Activated CD4-positive, CD25-positive, alpha-beta regulatory T cell (primary cell): ENCODE measurements around the gene TBC1D9B.
"Not testable (repeated sequence)": the region's sequence is repeated elsewhere in the genome, so short reads cannot be mapped to it uniquely, and the experiment has no call there.

Source experiments
- DNase-seq, 4 experiments: peaks; one replicate each; lab custom pipeline; 2025; lab: John Stamatoyannopoulos, UW

TBC1D9B gene

GRCh38 chr5:179885491-179886090, 22.1 kb downstream of the TBC1D9B start:
- no peak for DNase-seq

DNA sequence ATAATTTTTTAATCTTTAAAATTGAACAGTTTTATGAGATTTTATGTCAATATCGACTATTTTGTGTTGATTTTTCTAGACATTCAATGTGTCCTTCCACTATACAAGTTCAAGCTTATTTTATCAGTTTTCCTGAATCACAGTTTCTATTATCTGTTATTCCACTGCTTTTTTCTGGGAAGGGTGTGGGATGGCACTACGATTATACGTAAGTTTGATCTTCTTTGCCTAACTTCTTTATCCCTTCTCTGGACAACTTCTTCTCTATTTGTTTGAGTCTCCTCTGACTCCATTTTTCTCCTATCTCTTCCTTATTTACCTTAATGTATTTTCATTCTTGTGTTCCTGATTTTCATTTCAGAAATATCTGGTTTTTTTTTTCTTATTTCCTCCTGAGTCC, 24.5 kb downstream of the TBC1D9B start:
- no peak for DNase-seq

DNA sequence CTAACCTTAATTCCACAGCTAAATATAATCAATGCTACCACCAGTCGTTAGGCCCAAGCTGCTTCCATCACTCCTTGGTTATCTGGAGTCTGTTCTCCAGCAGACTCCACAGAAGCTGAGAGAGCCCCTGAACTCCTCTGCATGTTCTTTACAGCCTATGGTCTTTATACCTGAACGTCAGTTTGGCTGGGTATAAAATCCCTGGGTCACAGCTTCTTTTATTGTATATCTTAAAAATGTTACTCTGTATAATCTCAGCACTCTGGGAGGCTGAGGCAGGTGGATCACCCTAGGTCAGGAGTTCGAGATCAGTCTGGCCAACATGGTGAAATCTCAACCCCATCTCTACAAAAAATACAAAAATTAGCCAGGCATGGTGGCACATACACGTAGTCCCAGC, 25.4 kb downstream of the TBC1D9B start:
- DNase-seq: no peak

DNA sequence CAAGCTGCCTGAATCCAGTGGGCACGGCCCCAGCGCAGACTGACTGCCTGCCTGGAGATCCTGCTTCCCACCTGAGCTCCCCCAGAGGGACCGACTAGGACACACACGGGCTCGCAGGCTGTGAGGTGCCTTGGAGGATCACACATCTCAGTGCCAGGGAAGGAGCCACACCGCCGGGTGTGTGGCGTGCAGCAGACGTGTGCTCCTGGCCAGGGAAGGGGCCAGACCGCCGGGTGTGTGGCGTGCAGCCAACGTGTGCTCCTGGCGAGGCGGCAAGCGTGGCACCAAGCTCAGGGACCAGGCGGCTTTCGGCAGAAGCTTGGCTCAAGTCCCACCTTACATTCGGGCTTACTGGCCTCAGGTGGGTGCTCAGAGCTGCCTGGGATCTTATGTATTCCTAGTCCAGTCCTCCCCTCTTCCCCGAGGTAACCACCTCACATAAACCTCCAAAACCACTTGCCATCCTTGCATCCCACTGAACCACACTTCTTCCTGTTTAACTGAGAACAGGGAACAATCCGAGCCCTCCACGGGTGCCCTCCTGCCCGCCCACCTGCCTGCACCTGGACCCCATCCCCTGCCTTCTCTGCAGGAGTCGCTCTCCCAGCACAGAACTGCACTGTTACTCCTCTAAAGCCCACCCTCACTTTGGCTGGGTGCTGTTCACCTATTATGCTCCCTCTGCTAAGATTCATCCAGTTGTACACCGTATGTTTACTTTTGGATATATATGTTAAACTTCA, 26.7 kb downstream of the TBC1D9B start:
- no peak for DNase-seq

GRCh38 chr5:179880066-179880650, 27.5 kb downstream of the TBC1D9B start:
- no peak for DNase-seq

DNA sequence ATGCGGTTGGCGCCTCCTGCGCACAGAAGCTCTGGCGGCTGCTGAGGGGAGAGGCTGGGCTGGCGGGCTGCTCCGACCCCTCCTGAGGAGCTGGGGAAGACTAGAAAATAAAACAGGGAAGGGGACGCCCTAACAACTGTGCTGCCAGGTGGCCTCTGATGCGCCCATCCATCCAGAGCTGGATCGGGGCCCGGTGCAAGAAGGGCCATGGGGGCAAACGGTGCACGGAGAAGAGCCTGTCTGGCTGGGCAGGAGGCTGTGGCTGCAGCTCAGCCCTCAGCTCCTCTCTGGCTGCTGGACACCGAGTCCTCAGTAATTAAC, 28.0 kb downstream of the TBC1D9B start:
- DNase-seq: no peak

GRCh38 chr5:179879003-179879689, 28.6 kb downstream of the TBC1D9B start:
- no peak for DNase-seq

- no peak for DNase-seq
Measured at GRCh38 chr5:179878222-179879002, 29.3 kb downstream of the TBC1D9B start.

DNA sequence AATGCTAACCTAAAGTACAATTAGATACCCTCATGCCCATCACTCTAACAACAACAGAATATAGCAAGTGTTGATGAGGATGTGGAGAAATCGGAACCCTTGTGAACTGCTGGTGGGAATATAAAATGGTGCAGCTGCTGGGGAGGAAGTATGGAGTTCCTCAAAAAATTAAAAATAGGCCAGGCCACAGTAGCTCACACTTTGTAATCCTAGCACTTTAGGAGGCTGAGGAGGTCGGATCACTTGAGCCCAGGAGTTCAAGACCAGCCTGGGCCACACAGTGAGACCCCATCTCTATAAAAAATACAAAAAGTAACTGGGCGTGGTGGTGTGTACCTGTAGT, 31.1 kb downstream of the TBC1D9B start:
- no peak for DNase-seq

GRCh38 chr5:179875741-179876609, 31.7 kb downstream of the TBC1D9B start:
- no peak for DNase-seq

DNA sequence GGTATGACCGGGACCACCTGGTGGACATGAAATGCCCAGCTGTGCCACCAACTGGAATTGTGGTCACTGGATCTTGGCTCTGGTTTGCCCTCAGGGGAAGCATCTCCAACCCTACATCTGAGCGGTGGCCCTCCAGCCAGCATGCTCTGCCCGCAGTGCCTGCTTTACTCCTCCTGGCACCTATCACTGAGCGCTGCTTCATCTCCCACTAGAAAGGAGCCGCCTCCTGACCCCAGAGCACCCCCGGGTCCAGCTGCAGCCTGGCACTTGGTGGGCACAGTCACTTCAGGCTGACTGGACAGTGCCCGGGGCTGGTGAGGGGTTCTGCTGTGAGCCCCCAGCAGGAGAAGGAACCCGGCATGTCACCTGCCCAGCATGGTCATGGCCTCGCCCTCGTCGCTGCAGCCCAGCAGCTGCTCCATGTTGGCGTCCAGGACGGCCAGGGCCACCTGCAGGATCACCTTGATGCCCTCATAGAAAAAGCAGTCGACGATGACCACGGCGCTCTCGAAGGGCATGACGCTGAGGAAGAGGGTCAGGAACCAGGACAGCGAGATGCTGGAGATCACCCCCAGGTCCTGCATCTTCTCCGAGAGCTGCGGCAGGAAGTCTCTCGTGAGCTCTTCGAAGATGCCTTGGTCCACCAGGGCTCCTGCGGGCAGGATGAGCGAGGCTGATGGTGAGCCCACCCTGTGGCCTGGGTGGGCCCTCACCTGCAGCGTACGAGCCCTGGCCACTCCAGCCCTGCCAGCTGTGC, 33.0 kb downstream of the TBC1D9B start:
- DNase-seq: no peak

GRCh38 chr5:179874136-179874535, 33.6 kb downstream of the TBC1D9B start:
- DNase-seq: no peak

- no peak for DNase-seq
Measured at GRCh38 chr5:179873588-179874110, 34.0 kb downstream of the TBC1D9B start.

GRCh38 chr5:179872828-179873575, 34.7 kb downstream of the TBC1D9B start:
- DNase-seq: no peak

DNA sequence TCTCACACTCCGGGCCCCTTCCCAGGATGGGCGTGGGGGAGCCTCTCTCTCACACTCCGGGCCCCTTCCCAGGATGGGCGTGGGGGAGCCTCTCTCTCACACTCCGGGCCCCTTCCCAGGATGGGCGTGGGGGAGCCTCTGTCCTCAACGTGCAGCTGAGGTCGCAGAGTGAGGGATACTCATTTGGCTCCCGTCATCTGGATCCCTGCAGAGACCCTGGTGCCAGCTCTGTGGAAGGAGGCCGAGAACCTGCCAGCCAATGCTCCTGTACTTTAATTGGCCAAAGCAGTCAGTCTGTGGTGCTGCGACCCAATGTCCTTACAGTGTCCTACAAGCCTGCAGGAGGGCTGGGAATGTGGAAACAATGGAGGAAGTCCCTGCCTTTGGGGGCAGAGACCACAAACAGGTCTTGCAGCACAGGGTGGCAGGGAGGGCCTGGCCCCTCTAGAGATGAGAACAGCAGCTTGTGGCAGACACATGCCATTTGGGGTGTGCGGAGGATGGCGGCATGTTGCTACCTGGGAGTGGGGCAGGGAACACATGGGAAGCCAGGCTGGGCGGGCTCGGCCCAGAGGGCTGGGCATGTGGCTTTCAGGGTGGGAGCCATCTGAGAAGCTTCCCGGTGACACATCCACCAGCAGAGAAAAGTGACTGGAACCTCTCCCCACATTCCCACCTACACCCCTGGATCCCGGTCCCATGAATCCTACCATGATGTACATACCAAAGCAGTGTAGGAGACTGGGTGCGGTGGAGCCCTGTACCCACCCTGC, 35.5 kb downstream of the TBC1D9B start:
- no peak for DNase-seq

- not testable (repeated sequence) for DNase-seq
Measured at GRCh38 chr5:179871533-179871932, 36.2 kb downstream of the TBC1D9B start.

DNA sequence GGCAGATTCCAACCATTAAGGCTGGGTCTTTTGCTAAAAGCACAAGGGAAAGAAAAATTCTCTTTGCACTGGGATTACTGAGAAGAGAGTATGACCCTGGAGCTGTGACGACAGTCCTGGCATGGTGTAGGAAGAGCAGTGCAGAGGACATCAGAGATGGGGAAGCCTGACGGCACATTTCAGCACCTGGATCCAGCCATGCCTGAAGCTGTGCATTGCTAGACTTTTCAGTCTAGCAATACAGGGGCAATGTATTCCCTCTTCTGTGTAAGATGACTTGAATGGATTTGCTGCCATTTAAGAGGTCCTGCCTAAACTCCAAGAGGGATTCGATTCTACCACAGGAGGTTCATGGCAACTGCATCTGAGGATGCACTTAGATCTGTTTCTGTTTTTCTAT, 36.7 kb downstream of the TBC1D9B start:
- DNase-seq: no peak

DNA sequence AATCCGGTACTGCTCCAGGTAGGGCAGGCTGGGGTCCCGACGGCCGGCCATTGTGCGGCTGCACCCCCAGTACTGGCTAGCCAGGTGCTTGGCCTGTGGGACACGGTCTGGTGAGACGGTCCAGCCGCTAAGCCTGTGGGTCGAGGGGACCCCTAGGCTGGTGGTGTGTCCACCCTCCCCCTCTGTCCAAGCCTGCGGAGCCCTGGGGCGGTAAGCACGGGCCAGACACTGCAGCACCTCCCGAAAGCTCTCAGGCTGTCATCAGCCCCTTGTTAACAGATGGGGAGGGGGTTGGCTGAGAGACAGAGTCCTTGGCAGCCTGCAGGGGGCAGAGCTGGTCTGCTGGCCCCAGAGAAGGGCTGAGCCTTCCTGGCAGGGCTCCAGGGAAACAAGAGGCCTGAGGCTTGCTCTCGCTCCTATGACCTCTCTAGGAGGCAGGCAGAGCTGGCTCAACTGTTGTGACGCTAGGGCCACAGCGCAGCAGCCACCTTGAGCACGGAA, 37.2 kb downstream of the TBC1D9B start:
- no peak for DNase-seq
